Measurements from ENCODE around the gene DSCAML1. TPM values are rescaled to one million over a fixed set of nuclear protein-coding genes. Genes with fewer than 3 reads are reported as not detected.

DSCAML1 gene
- total RNA-seq, 1 donor from 2014 or later: not detected

DNA sequence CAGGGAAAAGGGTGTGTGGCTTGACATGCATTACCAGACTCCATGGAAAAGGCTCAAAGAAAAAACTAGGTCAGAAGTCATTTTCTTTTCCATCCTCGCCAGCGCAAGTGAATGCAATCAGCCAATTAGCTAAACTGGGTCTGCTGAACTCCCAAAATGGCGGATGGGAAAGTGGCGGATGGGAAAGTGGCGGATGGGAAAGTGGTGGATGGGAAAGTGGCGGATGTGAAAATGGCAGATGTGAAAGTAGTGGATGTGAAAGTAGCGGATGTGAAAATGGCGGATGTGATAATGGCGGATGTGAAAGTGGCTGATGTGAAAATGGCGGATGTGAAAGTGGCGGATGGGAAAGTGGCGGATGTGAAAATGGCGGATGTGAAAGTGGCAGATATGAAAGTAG is 311.0 kb downstream of the DSCAML1 start:
- no peak overlapping the region for H3K4me3 Mint-ChIP-seq (ENCODE audit: unreplicated experiment)
- H3K4me1 Mint-ChIP-seq (ENCODE audit: unreplicated experiment): no peaks in the 10 kb centered on the region
- H3K27me3 Mint-ChIP-seq (ENCODE audit: unreplicated experiment): peaks cover 43% of the 10 kb centered on the region
- no peak overlapping the region for H3K27ac Mint-ChIP-seq (ENCODE audit: unreplicated experiment)
- DNase-seq (ENCODE audit: extremely low spot score, unreplicated experiment): no peak
- H3K36me3 Mint-ChIP-seq (ENCODE audit: unreplicated experiment): no peaks in the 10 kb centered on the region
- TF ChIP-seq, protein P1, sequence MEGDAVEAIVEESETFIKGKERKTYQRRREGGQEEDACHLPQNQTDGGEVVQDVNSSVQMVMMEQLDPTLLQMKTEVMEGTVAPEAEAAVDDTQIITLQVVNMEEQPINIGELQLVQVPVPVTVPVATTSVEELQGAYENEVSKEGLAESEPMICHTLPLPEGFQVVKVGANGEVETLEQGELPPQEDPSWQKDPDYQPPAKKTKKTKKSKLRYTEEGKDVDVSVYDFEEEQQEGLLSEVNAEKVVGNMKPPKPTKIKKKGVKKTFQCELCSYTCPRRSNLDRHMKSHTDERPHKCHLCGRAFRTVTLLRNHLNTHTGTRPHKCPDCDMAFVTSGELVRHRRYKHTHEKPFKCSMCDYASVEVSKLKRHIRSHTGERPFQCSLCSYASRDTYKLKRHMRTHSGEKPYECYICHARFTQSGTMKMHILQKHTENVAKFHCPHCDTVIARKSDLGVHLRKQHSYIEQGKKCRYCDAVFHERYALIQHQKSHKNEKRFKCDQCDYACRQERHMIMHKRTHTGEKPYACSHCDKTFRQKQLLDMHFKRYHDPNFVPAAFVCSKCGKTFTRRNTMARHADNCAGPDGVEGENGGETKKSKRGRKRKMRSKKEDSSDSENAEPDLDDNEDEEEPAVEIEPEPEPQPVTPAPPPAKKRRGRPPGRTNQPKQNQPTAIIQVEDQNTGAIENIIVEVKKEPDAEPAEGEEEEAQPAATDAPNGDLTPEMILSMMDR (IDR thresholded peaks at IDR 0.05): no peak
- H3K9me3 Mint-ChIP-seq (ENCODE audit: unreplicated experiment): no peaks in the 10 kb centered on the region

DNA sequence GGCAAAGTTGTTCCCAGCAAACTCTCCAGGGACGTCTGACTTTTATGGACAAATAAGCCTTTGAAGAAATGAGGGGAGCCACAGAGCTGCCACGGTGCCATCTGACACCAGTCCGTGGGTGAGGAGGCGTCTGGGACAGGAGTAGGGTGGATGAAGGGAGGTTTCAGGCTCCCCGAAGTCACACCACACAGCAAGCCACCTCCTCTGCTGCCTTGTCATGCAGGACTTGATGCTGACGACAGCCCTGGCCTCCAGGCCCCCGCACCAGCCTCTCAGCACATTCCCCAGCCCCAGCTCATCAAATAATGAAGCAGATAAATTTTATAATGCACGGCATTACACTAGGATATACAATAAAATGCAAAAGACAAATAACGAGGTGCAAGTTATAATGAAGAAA is 312.9 kb downstream of the DSCAML1 start:
- no peak overlapping the region for H3K4me3 Mint-ChIP-seq (ENCODE audit: unreplicated experiment)
- H3K4me1 Mint-ChIP-seq (ENCODE audit: unreplicated experiment): no peaks in the 10 kb centered on the region
- H3K9me3 Mint-ChIP-seq (ENCODE audit: unreplicated experiment): no peaks in the 10 kb centered on the region
- H3K27ac Mint-ChIP-seq (ENCODE audit: unreplicated experiment): no peak overlapping the region
- no peaks in the 10 kb centered on the region for H3K36me3 Mint-ChIP-seq (ENCODE audit: unreplicated experiment)
- H3K27me3 Mint-ChIP-seq (ENCODE audit: unreplicated experiment): peaks cover 27% of the 10 kb centered on the region
- TF ChIP-seq, protein P1 (IDR thresholded peaks at IDR 0.05): no peak
- no peak for DNase-seq (ENCODE audit: extremely low spot score, unreplicated experiment)

DNA sequence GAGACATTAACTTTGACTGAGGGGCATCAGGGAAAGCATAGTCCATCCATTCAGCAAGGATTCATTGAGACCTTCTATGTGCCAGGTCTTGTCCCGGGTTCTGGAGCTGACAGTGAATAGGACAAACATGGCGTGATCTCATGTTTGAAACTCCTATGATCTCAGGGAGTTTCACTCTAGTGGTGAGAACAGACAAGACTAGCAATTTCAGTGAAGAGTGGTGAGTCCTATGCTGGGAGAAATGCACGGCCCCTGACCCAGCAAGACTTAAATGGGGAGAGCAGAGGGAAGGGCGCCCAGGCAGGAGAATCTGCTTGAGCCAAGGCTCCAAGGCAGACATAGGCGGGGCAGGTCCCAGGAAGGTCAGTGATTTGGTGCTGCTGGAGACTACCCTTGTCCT is 313.6 kb downstream of the DSCAML1 start:
- H3K9me3 Mint-ChIP-seq (ENCODE audit: unreplicated experiment): no peaks in the 10 kb centered on the region
- no peak for DNase-seq (ENCODE audit: extremely low spot score, unreplicated experiment)
- H3K27ac Mint-ChIP-seq (ENCODE audit: unreplicated experiment): no peak overlapping the region
- TF ChIP-seq, protein P1 (IDR thresholded peaks at IDR 0.05): no peak
- H3K36me3 Mint-ChIP-seq (ENCODE audit: unreplicated experiment): no peaks in the 10 kb centered on the region
- peaks cover 23% of the 10 kb centered on the region for H3K27me3 Mint-ChIP-seq (ENCODE audit: unreplicated experiment)
- no peaks in the 10 kb centered on the region for H3K4me1 Mint-ChIP-seq (ENCODE audit: unreplicated experiment)
- no peak overlapping the region for H3K4me3 Mint-ChIP-seq (ENCODE audit: unreplicated experiment)

DNA sequence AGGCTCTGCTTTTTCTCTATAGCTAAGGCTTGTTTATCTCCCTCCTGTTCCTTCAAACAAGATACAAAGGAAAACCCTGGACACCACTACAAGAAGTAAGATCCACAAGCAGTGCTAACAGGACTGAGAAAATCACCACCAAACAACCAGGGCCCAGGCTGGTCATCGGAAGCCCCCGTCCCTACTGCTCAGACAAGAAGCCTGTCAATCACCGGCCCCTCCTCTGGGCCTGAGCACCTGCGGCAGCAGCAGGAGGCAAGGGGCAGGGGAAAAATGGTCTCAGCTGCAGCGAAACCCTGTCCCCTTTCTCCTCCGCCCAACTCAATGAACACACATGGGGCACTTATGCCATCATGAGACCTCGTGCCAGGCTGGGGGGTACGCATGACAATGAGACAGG is 314.1 kb downstream of the DSCAML1 start:
- DNase-seq (ENCODE audit: extremely low spot score, unreplicated experiment): no peak
- H3K27me3 Mint-ChIP-seq (ENCODE audit: unreplicated experiment): peaks cover 21% of the 10 kb centered on the region
- TF ChIP-seq, protein P1 (IDR thresholded peaks at IDR 0.05): no peak
- no peaks in the 10 kb centered on the region for H3K36me3 Mint-ChIP-seq (ENCODE audit: unreplicated experiment)
- H3K27ac Mint-ChIP-seq (ENCODE audit: unreplicated experiment): no peak overlapping the region
- H3K4me1 Mint-ChIP-seq (ENCODE audit: unreplicated experiment): no peaks in the 10 kb centered on the region
- no peak overlapping the region for H3K4me3 Mint-ChIP-seq (ENCODE audit: unreplicated experiment)
- no peaks in the 10 kb centered on the region for H3K9me3 Mint-ChIP-seq (ENCODE audit: unreplicated experiment)

DNA sequence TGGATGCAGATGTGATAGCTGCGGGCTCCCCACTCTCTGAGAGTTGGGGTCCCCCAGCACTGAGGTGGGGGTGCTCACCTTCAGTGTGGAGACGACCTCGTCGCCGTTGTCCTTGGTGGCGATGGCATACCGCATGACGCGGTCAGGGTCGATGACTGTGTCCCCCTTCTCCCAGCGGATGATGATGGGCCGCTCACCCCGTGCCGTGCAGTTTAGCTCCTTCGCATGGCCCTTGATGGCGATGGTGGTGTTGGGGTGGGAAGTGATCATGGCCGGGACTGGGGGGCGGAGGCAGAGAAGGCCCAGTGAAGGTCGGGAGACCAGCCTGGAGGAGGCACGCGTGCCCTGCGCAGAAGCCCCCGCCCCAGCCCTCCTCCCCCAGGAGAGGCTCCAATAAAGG is 315.1 kb downstream of the DSCAML1 start:
- DNase-seq (ENCODE audit: extremely low spot score, unreplicated experiment): no peak
- TF ChIP-seq, protein P1 (IDR thresholded peaks at IDR 0.05): no peak
- H3K4me1 Mint-ChIP-seq (ENCODE audit: unreplicated experiment): no peaks in the 10 kb centered on the region
- H3K27ac Mint-ChIP-seq (ENCODE audit: unreplicated experiment): no peak overlapping the region
- H3K4me3 Mint-ChIP-seq (ENCODE audit: unreplicated experiment): no peak overlapping the region
- no peaks in the 10 kb centered on the region for H3K36me3 Mint-ChIP-seq (ENCODE audit: unreplicated experiment)
- peaks cover 23% of the 10 kb centered on the region for H3K27me3 Mint-ChIP-seq (ENCODE audit: unreplicated experiment)
- no peaks in the 10 kb centered on the region for H3K9me3 Mint-ChIP-seq (ENCODE audit: unreplicated experiment)
